Measurements from ENCODE around the gene BCR. TPM values are rescaled to one million over a fixed set of nuclear protein-coding genes. Genes with fewer than 3 reads are reported as not detected.
A peak's percentile ranks its signal among the peaks of the same experiment; 100 is the strongest.

The BCR gene
- total RNA-seq, 1 experiment from 2014 or later: 77.0 TPM

DNA sequence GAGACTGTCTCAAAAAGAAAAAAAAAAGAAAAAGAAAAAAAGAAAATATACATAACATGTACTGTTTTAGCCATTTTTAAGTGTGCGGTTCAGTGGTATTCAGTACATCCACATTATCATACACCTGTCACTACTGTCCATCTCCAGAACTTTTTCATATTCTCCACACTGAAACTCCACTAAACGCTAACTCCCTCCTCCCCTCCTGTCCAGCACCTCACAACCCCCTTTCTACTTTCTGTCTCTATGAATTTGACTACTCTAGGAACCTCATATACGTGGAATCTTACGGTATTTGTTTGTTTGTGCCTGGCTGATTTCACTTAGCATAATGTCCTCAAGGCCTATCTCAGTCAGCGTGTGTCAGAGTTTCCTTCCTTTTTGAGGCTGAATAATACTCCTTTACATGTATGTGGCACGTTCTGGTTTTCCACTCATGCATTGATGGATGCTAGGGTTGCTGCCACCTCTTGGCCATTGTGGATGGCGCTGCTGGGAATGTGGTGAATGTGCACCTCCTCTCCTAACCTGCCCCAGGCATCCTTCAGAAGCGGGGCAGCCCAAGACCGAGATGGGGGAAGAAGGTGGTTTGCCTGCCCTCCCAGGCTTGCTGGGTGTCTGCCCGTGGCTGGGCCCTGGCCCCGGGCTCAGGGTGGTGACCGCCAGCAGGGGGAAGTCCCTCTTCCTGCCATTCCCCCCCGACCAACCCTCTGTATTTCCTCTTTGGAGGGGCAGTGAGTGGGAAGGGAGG lies 60.5 kb downstream of the BCR start:
- Histone ChIP-seq H3K4me2 (ENCODE audit: insufficient read depth, insufficient read length, low read length) (peak overlapping the region; percentile 58), H4K20me1 (ENCODE audit: control insufficient read depth, insufficient read depth, insufficient read length) (no peaks in the 10 kb centered on the region), H3K18ac (ENCODE audit: insufficient read length, low read depth, low read length) (peak overlapping the region; percentile 68), H3K4me1 (ENCODE audit: insufficient read depth, low read length) (peaks cover 27% of the 10 kb centered on the region), H3K9ac (ENCODE audit: extremely low read depth, insufficient read length, low read length) (no peak overlapping the region), H3K56ac (ENCODE audit: insufficient read length, low read depth, low read length) (peak overlapping the region; percentile 1), H3K9me3 (ENCODE audit: control insufficient read depth, low read depth, low read length) (no peaks in the 10 kb centered on the region), H3K23ac (ENCODE audit: insufficient read length, low read depth, low read length) (no peak overlapping the region), H2AK5ac (ENCODE audit: insufficient read length, low read length) (no peak overlapping the region), H3K27ac (ENCODE audit: insufficient read length, low read depth, low read length) (peak overlapping the region; percentile 87), H4K8ac (replicated peaks; ENCODE audit: insufficient read length, low read depth, low read length) (no peak overlapping the region), H3K23me2 (ENCODE audit: insufficient read length, low read depth, low read length, poor library complexity, severe bottlenecking) (peaks cover 4% of the 10 kb centered on the region), H2BK5ac (ENCODE audit: insufficient read length, low read length) (peak overlapping the region; percentile 30), H2BK120ac (ENCODE audit: low read depth, low read length, poor library complexity, severe bottlenecking) (no peak overlapping the region), H3T11ph (ENCODE audit: low read length) (no peak overlapping the region), H2BK12ac (ENCODE audit: insufficient read length, low read depth, low read length) (no peak overlapping the region), H2BK20ac (ENCODE audit: low read depth, low read length, poor library complexity, severe bottlenecking) (no peak overlapping the region), H3K14ac (ENCODE audit: insufficient read depth, low read length) (peak overlapping the region; percentile 33), H3K79me2 (ENCODE audit: insufficient read depth, low read length) (peaks cover 33% of the 10 kb centered on the region; the same call in 1 of the 2 replicates), H2AFZ (ENCODE audit: low read length) (no peak overlapping the region), H3K4ac (ENCODE audit: low read depth, low read length) (peak overlapping the region; percentile 23; the same call in 1 of the 2 replicates), H2BK15ac (ENCODE audit: low read depth, low read length) (no peak overlapping the region), H3K27me3 (ENCODE audit: insufficient read depth, low read length) (no peaks in the 10 kb centered on the region), H4K91ac (ENCODE audit: insufficient read length, low read depth, low read length) (no peak overlapping the region), H3K79me1 (ENCODE audit: insufficient read depth, low read depth, low read length, poor library complexity, severe bottlenecking) (peaks cover 2% of the 10 kb centered on the region), H4K5ac (ENCODE audit: insufficient read length, low read depth, low read length) (no peak overlapping the region)
- Mint-ChIP-seq H3K36me3 (ENCODE audit: insufficient read depth in 1 of 3, low read depth in 3 of 3) (peaks cover 19 to 27% (median 21%) of the 10 kb centered on the region in 3 experiments), H3K4me3 (peak overlapping the region in 1 of 2 experiments; percentile 13; a peak in 2 of 5 replicates), H3K4me1 (peaks cover 81 to 83% of the 10 kb centered on the region in 2 experiments), H3K27me3 (ENCODE audit: low read depth) (no peaks in the 10 kb centered on the region), H3K9me3 (peaks cover 0 to 2% of the 10 kb centered on the region in 2 experiments; a peak in 3 of 5 replicates), H3K27ac (peak overlapping the region; percentile 80 to 100 (median 99); a peak in 6 of 7 replicates)
- WGBS (ENCODE audit: extremely low coverage, insufficient read length, low lambda C conversion rate): no CpG with 5 or more reads among the region's 13 CpGs
- peak; percentile 62 for TF ChIP-seq CTCF (conservative IDR thresholded peaks at IDR 0.05)
- DNase-seq: peak; percentile 67
